ENCODE data around the gene CDPF1.
A peak's percentile ranks its signal among the peaks of the same experiment; 100 is the strongest.
"Not testable (repeated sequence)": the region's sequence is repeated elsewhere in the genome, so short reads cannot be mapped to it uniquely, and the experiment has no call there.

Gene CDPF1

DNA sequence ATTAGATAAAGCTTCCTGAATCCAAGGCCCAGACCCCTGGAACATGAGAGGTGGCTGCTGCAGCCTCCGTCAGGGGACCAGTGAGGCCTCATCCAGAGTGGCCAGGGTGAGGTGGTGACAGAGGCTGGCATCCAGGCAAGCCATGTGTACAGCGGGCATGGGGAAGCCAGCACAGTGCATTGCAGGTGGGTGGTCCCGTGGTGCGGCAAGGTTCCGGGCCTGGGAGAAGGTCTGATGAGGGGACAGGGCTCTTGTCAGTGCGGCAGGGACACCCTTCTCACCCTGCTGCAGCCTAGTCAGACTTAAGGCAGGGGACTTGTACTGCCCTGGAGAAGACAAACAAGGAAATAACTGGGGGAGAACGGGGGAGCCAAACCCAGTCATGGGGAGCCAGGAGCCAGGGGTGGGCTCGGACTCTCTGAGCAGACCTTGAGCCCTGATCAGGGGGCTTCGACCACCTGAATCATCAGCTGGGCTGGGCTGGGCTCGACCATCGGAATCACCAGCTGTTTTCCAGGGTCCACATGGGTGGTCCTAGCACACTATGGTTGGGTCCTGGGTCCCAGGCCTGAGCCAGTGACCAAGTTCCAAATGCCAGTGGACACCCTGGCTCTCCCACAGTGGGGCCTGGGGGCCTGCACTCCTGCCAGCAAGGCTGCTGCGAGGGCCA, 22.8 kb upstream of the CDPF1 start:
- no peak overlapping the region for H3K4me3 ChIP-seq (ENCODE audit: low read depth, low read length)
- TF ChIP-seq, protein P1, sequence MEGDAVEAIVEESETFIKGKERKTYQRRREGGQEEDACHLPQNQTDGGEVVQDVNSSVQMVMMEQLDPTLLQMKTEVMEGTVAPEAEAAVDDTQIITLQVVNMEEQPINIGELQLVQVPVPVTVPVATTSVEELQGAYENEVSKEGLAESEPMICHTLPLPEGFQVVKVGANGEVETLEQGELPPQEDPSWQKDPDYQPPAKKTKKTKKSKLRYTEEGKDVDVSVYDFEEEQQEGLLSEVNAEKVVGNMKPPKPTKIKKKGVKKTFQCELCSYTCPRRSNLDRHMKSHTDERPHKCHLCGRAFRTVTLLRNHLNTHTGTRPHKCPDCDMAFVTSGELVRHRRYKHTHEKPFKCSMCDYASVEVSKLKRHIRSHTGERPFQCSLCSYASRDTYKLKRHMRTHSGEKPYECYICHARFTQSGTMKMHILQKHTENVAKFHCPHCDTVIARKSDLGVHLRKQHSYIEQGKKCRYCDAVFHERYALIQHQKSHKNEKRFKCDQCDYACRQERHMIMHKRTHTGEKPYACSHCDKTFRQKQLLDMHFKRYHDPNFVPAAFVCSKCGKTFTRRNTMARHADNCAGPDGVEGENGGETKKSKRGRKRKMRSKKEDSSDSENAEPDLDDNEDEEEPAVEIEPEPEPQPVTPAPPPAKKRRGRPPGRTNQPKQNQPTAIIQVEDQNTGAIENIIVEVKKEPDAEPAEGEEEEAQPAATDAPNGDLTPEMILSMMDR (IDR thresholded peaks at IDR 0.05; ENCODE audit: control insufficient read depth, extremely low read depth, insufficient read depth): no peak
- DNase-seq (ENCODE audit: low read depth): no peak

DNA sequence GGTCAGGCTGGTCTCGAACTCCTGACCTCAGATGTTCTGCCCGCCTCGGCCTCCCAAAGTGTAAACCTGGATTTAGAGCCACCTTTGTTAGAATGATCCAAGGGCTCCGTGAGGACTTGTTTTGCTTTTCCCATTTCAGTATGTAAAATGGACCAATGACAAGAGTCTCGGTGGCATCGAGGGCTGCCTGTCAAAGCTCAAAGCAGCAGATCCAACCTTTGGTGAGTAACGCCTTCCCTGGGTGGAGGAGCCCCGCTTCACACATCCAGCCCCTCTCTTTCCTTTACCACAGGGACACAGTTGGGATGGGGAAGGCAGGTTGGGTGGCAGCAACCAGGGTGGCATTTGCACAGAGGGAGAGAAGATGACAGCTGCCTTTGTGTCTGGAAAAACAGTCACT, 22.1 kb upstream of the CDPF1 start:
- no peak for DNase-seq (ENCODE audit: low read depth)
- TF ChIP-seq, protein P1 (IDR thresholded peaks at IDR 0.05; ENCODE audit: control insufficient read depth, extremely low read depth, insufficient read depth): no peak

DNA sequence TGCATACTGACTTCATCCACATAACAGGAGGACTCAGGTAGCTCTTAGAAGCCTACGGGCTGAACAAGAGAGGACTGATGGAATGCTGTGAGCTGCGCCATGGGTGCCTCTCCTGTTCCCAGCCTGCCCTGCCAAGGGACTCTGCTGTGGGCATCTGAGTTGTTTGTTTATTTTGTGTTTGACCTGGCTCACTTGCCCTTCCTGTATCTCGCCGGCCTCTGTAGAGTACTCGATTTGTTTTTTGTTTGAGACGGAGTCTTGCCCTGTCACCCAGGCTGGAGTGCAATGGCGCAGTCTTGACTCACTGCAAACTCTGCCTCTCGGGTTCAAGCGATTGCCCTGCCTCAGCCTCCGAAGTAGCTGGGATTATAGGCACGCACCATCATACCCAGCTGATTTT, 19.5 kb upstream of the CDPF1 start:
- DNase-seq (ENCODE audit: low read depth): peak; percentile 17
- H3K4me3 ChIP-seq (ENCODE audit: low read depth, low read length): no peak overlapping the region
- TF ChIP-seq, protein P1 (IDR thresholded peaks at IDR 0.05; ENCODE audit: control insufficient read depth, extremely low read depth, insufficient read depth): no peak

More for the DNA sequence above, 22.1 kb upstream of the CDPF1 start:
- H3K4me3 ChIP-seq (ENCODE audit: low read depth, low read length): no peak overlapping the region

DNA sequence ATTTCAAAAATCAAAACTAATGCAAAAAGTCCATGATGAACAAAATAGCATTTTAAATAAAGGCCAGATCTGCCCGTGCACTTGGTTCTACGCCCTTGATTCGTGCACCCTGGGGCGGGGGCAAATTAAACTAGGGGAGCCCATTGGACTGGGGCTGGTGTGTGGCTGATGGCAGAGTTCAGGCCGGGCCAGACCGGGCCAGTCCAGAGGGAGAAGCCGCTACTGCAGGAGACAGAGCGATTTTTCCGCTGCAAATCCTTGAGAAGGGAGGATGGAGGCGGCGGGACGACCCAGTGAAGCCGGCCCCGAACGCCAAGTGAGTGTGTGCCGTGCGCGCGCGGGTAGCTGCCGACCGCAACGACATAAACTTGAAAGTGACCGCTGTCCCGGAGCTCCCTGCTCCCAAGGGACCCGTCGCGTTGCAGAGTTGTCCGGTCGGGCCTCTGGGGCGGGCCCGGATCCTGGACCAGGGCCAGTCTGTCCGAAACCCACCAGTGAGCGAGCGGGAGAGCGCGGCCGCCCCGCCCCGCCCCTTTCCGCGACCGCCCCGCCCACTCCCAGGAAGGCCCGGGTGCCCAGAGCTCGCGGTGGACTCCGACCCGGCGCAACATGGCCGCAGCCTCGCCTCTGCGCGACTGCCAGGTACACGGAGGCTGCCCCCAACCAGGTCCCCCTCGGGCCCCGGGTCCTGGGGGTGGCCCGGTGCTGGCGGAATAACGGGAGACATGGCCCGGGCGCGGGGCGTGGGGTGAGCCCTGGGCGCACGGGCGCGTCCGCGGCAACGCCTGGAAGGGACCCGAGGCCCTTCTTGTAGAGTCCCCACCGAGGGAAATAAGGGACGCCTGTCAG, 17.6 kb upstream of the CDPF1 start, which contains the start of gene TTC38:
TTC38 (plus strand) TSS at position 578 of the 849 bp plus-strand sequence; CDS start at position 610, 32 bp downstream.
- H3K4me3 ChIP-seq (ENCODE audit: low read depth, low read length): peak within 1 kb of the TSS; percentile 86
- DNase-seq (ENCODE audit: low read depth): peak; percentile 74
- TF ChIP-seq, protein P1 (IDR thresholded peaks at IDR 0.05; ENCODE audit: control insufficient read depth, extremely low read depth, insufficient read depth): no peak

DNA sequence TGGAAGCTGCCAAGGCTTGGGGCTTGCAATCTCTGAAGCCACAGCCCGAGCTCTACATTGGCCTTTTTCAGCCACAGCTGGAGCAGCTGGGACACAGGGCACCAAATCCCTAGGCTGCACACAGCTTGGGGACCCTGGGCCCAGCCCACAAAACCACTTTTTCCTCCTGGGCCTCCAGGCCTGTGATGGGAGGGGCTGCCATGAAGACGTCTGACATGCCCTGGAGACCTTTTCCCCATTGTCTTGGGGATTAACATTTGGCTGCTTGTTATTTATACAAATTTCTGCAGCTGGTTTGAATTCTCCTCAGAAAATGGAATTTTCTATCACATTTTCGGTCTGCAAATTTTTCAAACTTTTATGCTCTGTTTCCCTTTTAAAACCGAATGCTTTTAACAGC, 15.5 kb upstream of the CDPF1 start:
- H3K4me3 ChIP-seq (ENCODE audit: low read depth, low read length); DNase-seq (ENCODE audit: low read depth): not testable (repeated sequence)

DNA sequence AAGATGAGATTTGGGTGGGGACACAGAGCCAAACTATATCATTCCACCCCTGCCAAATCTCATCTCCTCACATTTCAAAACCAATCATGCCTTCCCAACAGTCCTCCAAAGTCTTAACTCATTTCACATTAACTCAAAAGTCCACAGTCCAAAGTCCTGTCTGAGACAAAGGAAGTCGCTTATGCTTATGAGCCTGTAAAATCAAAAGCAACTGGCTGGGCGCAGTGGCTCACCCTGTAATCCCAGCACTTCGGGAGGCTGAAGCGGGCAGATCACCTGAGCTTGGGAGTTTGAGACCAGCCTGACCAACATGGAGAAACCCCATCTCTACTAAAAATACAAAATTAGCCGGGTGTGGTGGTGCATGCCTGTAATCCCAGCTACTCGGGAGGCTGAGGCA, 14.4 kb upstream of the CDPF1 start:
- H3K4me3 ChIP-seq (ENCODE audit: low read depth, low read length); DNase-seq (ENCODE audit: low read depth): not testable (repeated sequence)

DNA sequence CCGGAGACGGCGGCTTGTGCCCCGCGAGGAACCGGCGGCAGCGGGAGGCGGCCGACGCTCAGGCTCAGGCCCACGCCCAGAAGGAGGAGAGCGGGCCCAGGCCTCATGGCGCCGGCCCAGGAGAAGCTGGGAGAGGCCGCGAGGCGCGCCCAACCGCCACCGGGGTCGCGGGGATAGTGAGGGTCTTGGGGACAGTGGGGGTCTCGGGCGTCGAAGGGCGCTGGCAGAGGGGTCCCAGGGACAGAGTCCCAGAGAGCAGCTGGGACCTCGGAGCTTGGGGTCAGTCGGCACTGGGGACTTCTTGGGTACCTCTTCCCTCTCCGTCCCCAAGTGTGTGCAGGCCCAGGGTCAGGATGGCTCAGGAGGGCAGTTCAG, 13.1 kb upstream of the CDPF1 start, which contains the start of gene PKDREJ:
PKDREJ (minus strand) TSS at position 128 of the 375 bp plus-strand sequence; CDS start at position 107, 21 bp downstream.
- TF ChIP-seq, protein P1 (IDR thresholded peaks at IDR 0.05; ENCODE audit: control insufficient read depth, extremely low read depth, insufficient read depth): no peak
- no peak for DNase-seq (ENCODE audit: low read depth)
- H3K4me3 ChIP-seq (ENCODE audit: low read depth, low read length): no peak within 1 kb of the TSS
